ENCODE measurements around the gene LY6G6C.

DNA sequence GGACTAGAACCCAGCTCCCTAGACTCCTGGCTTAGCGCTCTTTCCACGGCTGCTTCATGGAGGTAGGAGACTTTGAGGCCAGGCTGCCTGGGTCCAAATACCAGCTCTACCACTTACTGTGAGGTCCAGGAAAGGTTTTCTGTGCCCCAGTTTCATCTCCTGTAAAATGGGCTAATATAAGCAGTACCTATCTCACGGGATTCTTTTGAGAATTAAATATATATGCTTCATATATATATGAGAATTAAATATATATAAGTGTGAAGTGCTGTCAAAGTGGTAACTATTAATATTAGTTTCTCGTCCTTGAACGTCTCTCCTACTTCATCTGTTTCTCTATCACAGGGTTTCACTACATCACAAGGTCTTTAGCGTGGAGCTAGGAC is 30.5 kb downstream of the LY6G6C start:
- TF ChIP-seq, protein P1, sequence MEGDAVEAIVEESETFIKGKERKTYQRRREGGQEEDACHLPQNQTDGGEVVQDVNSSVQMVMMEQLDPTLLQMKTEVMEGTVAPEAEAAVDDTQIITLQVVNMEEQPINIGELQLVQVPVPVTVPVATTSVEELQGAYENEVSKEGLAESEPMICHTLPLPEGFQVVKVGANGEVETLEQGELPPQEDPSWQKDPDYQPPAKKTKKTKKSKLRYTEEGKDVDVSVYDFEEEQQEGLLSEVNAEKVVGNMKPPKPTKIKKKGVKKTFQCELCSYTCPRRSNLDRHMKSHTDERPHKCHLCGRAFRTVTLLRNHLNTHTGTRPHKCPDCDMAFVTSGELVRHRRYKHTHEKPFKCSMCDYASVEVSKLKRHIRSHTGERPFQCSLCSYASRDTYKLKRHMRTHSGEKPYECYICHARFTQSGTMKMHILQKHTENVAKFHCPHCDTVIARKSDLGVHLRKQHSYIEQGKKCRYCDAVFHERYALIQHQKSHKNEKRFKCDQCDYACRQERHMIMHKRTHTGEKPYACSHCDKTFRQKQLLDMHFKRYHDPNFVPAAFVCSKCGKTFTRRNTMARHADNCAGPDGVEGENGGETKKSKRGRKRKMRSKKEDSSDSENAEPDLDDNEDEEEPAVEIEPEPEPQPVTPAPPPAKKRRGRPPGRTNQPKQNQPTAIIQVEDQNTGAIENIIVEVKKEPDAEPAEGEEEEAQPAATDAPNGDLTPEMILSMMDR (IDR thresholded peaks at IDR 0.05), result no peak
- no peak for TF ChIP-seq POLR2A (IDR thresholded peaks at IDR 0.05)
